Measurements from ENCODE around the gene DNAJC7. TPM values are rescaled to one million over a fixed set of nuclear protein-coding genes. Genes with fewer than 3 reads are reported as not detected.
A peak's percentile ranks its signal among the peaks of the same experiment; 100 is the strongest.

Gene DNAJC7
- total RNA-seq, 1 experiment from 2014 or later, result 60.1 TPM

DNA sequence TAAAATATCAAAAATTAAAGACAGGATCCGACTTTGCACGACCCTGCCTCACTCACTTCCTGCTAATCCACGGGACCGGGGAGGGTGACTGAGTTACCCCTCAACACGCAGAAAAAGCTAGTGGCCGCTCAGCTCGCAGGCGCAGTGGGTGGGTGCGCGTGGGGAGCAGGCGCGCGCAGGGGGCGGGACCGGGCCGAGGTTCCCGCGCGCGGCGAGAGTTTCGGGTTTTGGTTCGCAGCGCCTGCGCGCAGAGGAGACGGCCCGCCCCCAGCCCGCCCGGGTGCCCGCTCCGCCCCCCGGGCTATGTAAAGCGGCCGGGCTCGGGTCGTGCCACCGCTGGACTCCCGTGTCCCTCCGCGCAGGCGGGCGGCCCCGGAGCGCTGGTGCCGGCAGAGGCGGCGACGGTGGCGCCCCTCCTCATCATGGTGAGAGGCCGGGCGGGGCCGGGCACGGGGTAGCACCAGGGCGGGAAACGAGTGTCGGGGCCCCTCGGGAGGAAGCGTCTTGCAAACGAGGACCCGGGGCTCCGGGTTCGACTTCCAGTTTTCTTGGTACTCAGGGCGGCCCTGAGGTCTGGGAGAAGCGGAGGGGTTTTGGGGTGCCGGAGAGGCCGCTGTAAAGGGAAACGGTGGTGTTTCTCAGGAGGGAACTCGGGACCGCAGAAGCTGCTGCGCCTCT, 50.6 kb downstream of the DNAJC7 start, which contains the start of gene CNP:
Gene CNP, plus strand, starts transcription at position 333 of the 678 bp plus-strand sequence. Its CDS starts 90 bp downstream, at position 423.
- H3F3A ChIP-seq (ENCODE audit: low read length, unreplicated experiment), result no peaks in the 10 kb centered on the region
- H3K4me3 ChIP-seq (ENCODE audit: low read length), result peak within 1 kb of the TSS; percentile 82
- 0 out of 2 replicates have a peak, but pooled peaks cover 5% of the 10 kb centered on the region for H4K20me1 ChIP-seq (ENCODE audit: low read length)
- H3K79me2 ChIP-seq (ENCODE audit: low read length), result peaks cover 45% of the 10 kb centered on the region
- no TSS peak for BruUV-seq (replicated peaks)
- peak within 1 kb of the TSS; percentile 94 for H3K9ac ChIP-seq (ENCODE audit: low read length)
- no peaks in the 10 kb centered on the region for H3K9me2 ChIP-seq (replicated peaks; ENCODE audit: low read length)
- TF ChIP-seq EZH2phosphoT487 (IDR thresholded peaks at IDR 0.05; ENCODE audit: borderline replicate concordance, low read length), result no peak
- DNase-seq (peak; percentile 83), ATAC-seq (peak; percentile 75)
- ChIA-PET CTCF (interaction anchor here (1.2 kb wide), 2 partner anchors 23 to 561 kb away, joined by 3 to 7 read pairs; no protein-coding TSS in a partner anchor), POLR2A (ENCODE audit: unreplicated experiment) (interaction anchor here (0.5 to 1.0 kb wide), 5 partner anchors 20 to 1064 kb away, joined by 3 to 11 read pairs (median 4); partner anchors contain the start of genes DNAJC7 and NKIRAS2)
- H3K27me3 ChIP-seq (ENCODE audit: low read length), result no peaks in the 10 kb centered on the region
- no peaks in the 10 kb centered on the region for H3K9me3 ChIP-seq (ENCODE audit: low read length)
- H3K27ac ChIP-seq (ENCODE audit: low read length), result peak within 1 kb of the TSS; percentile 74
- H3K36me3 ChIP-seq (ENCODE audit: low read depth, low read length), result peaks cover 5% of the 10 kb centered on the region
- H2AFZ ChIP-seq (ENCODE audit: low read length), result peak within 1 kb of the TSS; percentile 60
- H3K4me2 ChIP-seq (ENCODE audit: low read length), result peak within 1 kb of the TSS; percentile 100
- H3K4me1 ChIP-seq (ENCODE audit: insufficient read depth, low read length), result peaks cover 27% of the 10 kb centered on the region
- intact Hi-C loops (cut with micrococcal nuclease), result loop anchor here (1.0 kb wide), 1 partner anchor 51 kb away; the partner anchor contains the start of gene DNAJC7

GRCh38 chr17:41965694-41966462, 51.4 kb downstream of the DNAJC7 start:
- Histone ChIP-seq H3K4me2 (ENCODE audit: low read length) (peak overlapping the region; percentile 100), H3K27me3 (ENCODE audit: low read length) (no peaks in the 10 kb centered on the region), H4K20me1 (ENCODE audit: low read length) (0 out of 2 replicates have a peak, but pooled peaks cover 5% of the 10 kb centered on the region), H3K9me3 (ENCODE audit: low read length) (no peaks in the 10 kb centered on the region), H3F3A (ENCODE audit: low read length, unreplicated experiment) (no peaks in the 10 kb centered on the region), H3K9ac (ENCODE audit: low read length) (peak overlapping the region; percentile 94), H3K4me1 (ENCODE audit: insufficient read depth, low read length) (peaks cover 27% of the 10 kb centered on the region), H3K79me2 (ENCODE audit: low read length) (peaks cover 40% of the 10 kb centered on the region), H2AFZ (ENCODE audit: low read length) (peak overlapping the region; percentile 60), H3K27ac (ENCODE audit: low read length) (peak overlapping the region; percentile 74), H3K4me3 (ENCODE audit: low read length) (peak overlapping the region; percentile 82), H3K9me2 (replicated peaks; ENCODE audit: low read length) (no peaks in the 10 kb centered on the region), H3K36me3 (ENCODE audit: low read depth, low read length) (peaks cover 5% of the 10 kb centered on the region)
- ATAC-seq (peak; percentile 67), DNase-seq (peak; percentile 87)
- ChIA-PET CTCF (interaction anchor here (1.2 kb wide), 2 partner anchors 24 to 562 kb away, joined by 3 to 7 read pairs; no protein-coding TSS in a partner anchor), POLR2A (ENCODE audit: unreplicated experiment) (interaction anchor here (0.5 to 1.0 kb wide), 4 partner anchors 19 to 54 kb away, joined by 4 to 11 read pairs (median 5); partner anchors contain the start of genes DNAJC7 and NKIRAS2)
- intact Hi-C loops (cut with micrococcal nuclease), result loop anchor here (1.0 kb wide), 1 partner anchor 51 kb away; the partner anchor contains the start of gene DNAJC7
- TF ChIP-seq EZH2 (IDR thresholded peaks at IDR 0.05; ENCODE audit: low read length, unreplicated experiment) (no peak), EZH2phosphoT487 (IDR thresholded peaks at IDR 0.05; ENCODE audit: borderline replicate concordance, low read length) (no peak)
- TF ChIP-seq, protein P1, sequence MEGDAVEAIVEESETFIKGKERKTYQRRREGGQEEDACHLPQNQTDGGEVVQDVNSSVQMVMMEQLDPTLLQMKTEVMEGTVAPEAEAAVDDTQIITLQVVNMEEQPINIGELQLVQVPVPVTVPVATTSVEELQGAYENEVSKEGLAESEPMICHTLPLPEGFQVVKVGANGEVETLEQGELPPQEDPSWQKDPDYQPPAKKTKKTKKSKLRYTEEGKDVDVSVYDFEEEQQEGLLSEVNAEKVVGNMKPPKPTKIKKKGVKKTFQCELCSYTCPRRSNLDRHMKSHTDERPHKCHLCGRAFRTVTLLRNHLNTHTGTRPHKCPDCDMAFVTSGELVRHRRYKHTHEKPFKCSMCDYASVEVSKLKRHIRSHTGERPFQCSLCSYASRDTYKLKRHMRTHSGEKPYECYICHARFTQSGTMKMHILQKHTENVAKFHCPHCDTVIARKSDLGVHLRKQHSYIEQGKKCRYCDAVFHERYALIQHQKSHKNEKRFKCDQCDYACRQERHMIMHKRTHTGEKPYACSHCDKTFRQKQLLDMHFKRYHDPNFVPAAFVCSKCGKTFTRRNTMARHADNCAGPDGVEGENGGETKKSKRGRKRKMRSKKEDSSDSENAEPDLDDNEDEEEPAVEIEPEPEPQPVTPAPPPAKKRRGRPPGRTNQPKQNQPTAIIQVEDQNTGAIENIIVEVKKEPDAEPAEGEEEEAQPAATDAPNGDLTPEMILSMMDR (conservative IDR thresholded peaks at IDR 0.05; ENCODE audit: low read depth, low read length), result no peak
- BruUV-seq (replicated peaks), result TSS peak; percentile 84

- intact Hi-C loops (cut with micrococcal nuclease), result no loop called here
Observed at GRCh38 chr17:41962768-41963434, 54.3 kb downstream of the DNAJC7 start.

More at GRCh38 chr17:41962768-41963434, 54.3 kb downstream of the DNAJC7 start:
- TF ChIP-seq EZH2 (IDR thresholded peaks at IDR 0.05; ENCODE audit: low read length, unreplicated experiment), result no peak
- TF ChIP-seq, protein P1 (conservative IDR thresholded peaks at IDR 0.05; ENCODE audit: low read depth, low read length), result peak; percentile 88
- Histone ChIP-seq H3K79me2 (ENCODE audit: low read length) (peaks cover 13% of the 10 kb centered on the region), H3K9me3 (ENCODE audit: low read length) (no peaks in the 10 kb centered on the region), H3K27me3 (ENCODE audit: low read length) (no peaks in the 10 kb centered on the region), H3K27ac (ENCODE audit: low read length) (no peak overlapping the region), H3K4me3 (ENCODE audit: low read length) (no peak overlapping the region), H3K36me3 (ENCODE audit: low read depth, low read length) (no peaks in the 10 kb centered on the region), H4K20me1 (ENCODE audit: low read length) (no peaks in the 10 kb centered on the region), H3K9me2 (replicated peaks; ENCODE audit: low read length) (no peaks in the 10 kb centered on the region), H3K4me2 (ENCODE audit: low read length) (no peak overlapping the region), H3K9ac (ENCODE audit: low read length) (no peak overlapping the region), H2AFZ (ENCODE audit: low read length) (no peak overlapping the region), H3K4me1 (ENCODE audit: insufficient read depth, low read length) (peaks cover 13% of the 10 kb centered on the region), H3F3A (ENCODE audit: low read length, unreplicated experiment) (no peaks in the 10 kb centered on the region)
- POLR2A ChIA-PET (ENCODE audit: unreplicated experiment), result no interaction called here
- no peak for ATAC-seq
- no TSS peak for BruUV-seq (replicated peaks)
- CTCF ChIA-PET, result interaction anchor here (0.6 to 1.0 kb wide), 6 partner anchors 55 to 821 kb away, joined by 3 to 6 read pairs (median 4); partner anchors contain the start of genes DNAJC7 and NKIRAS2
- peak; percentile 60 for DNase-seq

Measured in PC-3 (cell line).